ENCODE results near the gene KAT6B. TPM values are rescaled to one million over a fixed set of nuclear protein-coding genes. Genes with fewer than 3 reads are reported as not detected.

KAT6B gene
- polyA plus RNA-seq, 6 donors from 2014 or later: 12.0 to 42.5 (median 29.4) TPM

- Mint-ChIP-seq H3K36me3 (peaks cover 10 to 20% of the 10 kb centered on the region in 2 donors), H3K27ac (peak overlapping the region in 1 of 6 donors; percentile 38), H3K4me1 (peaks cover 20 to 40% (median 35%) of the 10 kb centered on the region in 3 donors), H3K4me3 (no peak overlapping the region), H3K9me3 (no peaks in the 10 kb centered on the region), H3K27me3 (no peaks in the 10 kb centered on the region)
- no peak for ATAC-seq (ENCODE audit: low read depth in 2 of 2)
- no peak for DNase-seq
Observed at GRCh38 chr10:75018251-75018650, 191.9 kb downstream of the KAT6B start.

DNA sequence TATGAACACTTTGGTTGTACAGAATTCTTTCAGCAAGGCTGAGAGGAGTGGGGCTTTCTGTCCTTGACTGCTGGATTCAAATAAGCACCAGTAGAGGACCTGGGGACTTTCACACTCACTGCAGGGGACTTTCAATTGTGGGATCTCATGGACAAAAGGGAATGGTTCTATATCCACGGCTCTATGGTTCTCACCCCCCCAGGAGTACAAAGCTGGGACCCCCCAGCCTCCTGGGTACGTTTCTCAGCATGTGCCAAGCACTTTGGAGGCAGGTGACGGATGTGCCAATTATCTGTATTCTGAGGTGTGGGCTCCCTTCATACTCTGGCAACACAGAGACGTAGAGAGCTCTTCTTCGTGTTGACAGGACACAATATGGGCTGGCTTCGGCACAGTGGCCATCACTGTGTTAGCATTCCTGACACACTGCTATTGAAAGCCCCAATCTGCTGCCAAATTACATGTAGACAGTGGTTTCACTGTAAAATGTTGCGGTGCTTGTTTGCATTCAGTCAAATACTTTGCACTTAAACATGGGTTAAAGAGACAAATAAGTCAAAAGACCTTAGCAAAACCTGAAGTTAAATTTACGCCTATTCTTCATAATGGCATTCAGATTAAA is 192.4 kb downstream of the KAT6B start:
- peaks cover 12 to 22% of the 10 kb centered on the region in 2 donors for H3K36me3 Mint-ChIP-seq

GRCh38 chr10:75019370-75019769 is 193.0 kb downstream of the KAT6B start:
- DNase-seq (peak; percentile 25), ATAC-seq (ENCODE audit: low read depth in 2 of 2) (peak; percentile 34 to 54)
- Mint-ChIP-seq H3K36me3 (peaks cover 12 to 22% of the 10 kb centered on the region in 2 donors), H3K27me3 (no peaks in the 10 kb centered on the region), H3K4me1 (peaks cover 12 to 30% (median 26%) of the 10 kb centered on the region in 3 donors), H3K9me3 (no peaks in the 10 kb centered on the region), H3K4me3 (no peak overlapping the region), H3K27ac (peak overlapping the region in 1 of 6 donors; percentile 47)

More for the DNA sequence above, 192.4 kb downstream of the KAT6B start:
- Mint-ChIP-seq H3K4me3 (no peak overlapping the region), H3K27me3 (no peaks in the 10 kb centered on the region), H3K27ac (peak overlapping the region in 1 of 6 donors; percentile 38), H3K4me1 (peaks cover 15 to 35% (median 30%) of the 10 kb centered on the region in 3 donors), H3K9me3 (no peaks in the 10 kb centered on the region)
- no peak for DNase-seq
- no peak for ATAC-seq (ENCODE audit: low read depth in 2 of 2)

- Mint-ChIP-seq H3K27ac (peak overlapping the region in 1 of 6 donors; percentile 22), H3K27me3 (no peaks in the 10 kb centered on the region), H3K4me1 (peaks cover 12 to 22% (median 18%) of the 10 kb centered on the region in 3 donors), H3K36me3 (peaks cover 18 to 29% of the 10 kb centered on the region in 2 donors), H3K9me3 (no peaks in the 10 kb centered on the region), H3K4me3 (no peak overlapping the region)
- ATAC-seq (ENCODE audit: low read depth in 2 of 2) (no peak), DNase-seq (no peak)
Observed at GRCh38 chr10:75020168-75020567, 193.8 kb downstream of the KAT6B start.

- no peak overlapping the region for H3K4me3 Mint-ChIP-seq
- peak overlapping the region in 3 of 6 donors; percentile 47 to 64 (median 56) for H3K27ac Mint-ChIP-seq
- no peak for ATAC-seq (ENCODE audit: low read depth in 2 of 2)
- H3K4me1 Mint-ChIP-seq: peaks cover 5 to 9% (median 8%) of the 10 kb centered on the region in 3 donors
- no peaks in the 10 kb centered on the region for H3K9me3 Mint-ChIP-seq
- no peaks in the 10 kb centered on the region for H3K27me3 Mint-ChIP-seq
- DNase-seq: no peak
- H3K36me3 Mint-ChIP-seq: peaks cover 21 to 31% of the 10 kb centered on the region in 2 donors
Observed at GRCh38 chr10:75021379-75022249, 195.2 kb downstream of the KAT6B start.

GRCh38 chr10:75023074-75023473 is 196.7 kb downstream of the KAT6B start:
- Mint-ChIP-seq H3K27ac (peak overlapping the region in 1 of 6 donors; percentile 37), H3K36me3 (peaks cover 27 to 32% of the 10 kb centered on the region in 2 donors), H3K4me3 (no peak overlapping the region), H3K4me1 (peaks cover 5 to 9% (median 8%) of the 10 kb centered on the region in 3 donors), H3K27me3 (no peaks in the 10 kb centered on the region), H3K9me3 (no peaks in the 10 kb centered on the region)
- DNase-seq (no peak), ATAC-seq (ENCODE audit: low read depth in 2 of 2) (no peak)

- Mint-ChIP-seq H3K27me3 (no peaks in the 10 kb centered on the region), H3K36me3 (peaks cover 39 to 51% of the 10 kb centered on the region in 2 donors), H3K4me3 (no peak overlapping the region), H3K9me3 (no peaks in the 10 kb centered on the region), H3K27ac (peak overlapping the region in 1 of 6 donors; percentile 69), H3K4me1 (peaks cover 5 to 9% (median 8%) of the 10 kb centered on the region in 3 donors)
- ATAC-seq (ENCODE audit: low read depth in 2 of 2) (no peak), DNase-seq (no peak)
Observed at GRCh38 chr10:75024971-75025523, 198.6 kb downstream of the KAT6B start.

DNA sequence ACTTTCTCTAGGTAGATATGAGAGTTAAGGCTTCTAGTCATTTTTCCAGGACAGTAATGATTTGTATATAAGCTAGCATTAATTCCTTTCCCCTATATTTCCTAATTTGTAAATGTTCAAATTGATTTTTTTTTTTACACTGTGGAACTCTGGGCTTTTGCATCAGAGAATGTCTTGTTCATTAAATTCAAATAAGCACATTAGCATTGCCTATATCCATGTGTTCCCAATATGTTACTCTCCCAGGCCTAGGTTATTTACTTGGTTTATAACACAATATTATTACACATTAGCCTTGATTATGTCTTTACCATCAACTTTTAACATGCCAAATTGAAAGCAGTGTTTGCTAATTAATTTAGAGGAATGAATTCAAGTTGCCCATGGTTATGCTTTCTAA is 201.6 kb downstream of the KAT6B start:
- ATAC-seq (ENCODE audit: low read depth in 2 of 2) (no peak), DNase-seq (no peak)
- H3K27ac Mint-ChIP-seq: no peak overlapping the region
- no peaks in the 10 kb centered on the region for H3K4me1 Mint-ChIP-seq
- no peaks in the 10 kb centered on the region for H3K27me3 Mint-ChIP-seq
- H3K4me3 Mint-ChIP-seq: no peak overlapping the region
- no peaks in the 10 kb centered on the region for H3K9me3 Mint-ChIP-seq
- peaks cover 31 to 39% of the 10 kb centered on the region in 2 donors for H3K36me3 Mint-ChIP-seq

DNA sequence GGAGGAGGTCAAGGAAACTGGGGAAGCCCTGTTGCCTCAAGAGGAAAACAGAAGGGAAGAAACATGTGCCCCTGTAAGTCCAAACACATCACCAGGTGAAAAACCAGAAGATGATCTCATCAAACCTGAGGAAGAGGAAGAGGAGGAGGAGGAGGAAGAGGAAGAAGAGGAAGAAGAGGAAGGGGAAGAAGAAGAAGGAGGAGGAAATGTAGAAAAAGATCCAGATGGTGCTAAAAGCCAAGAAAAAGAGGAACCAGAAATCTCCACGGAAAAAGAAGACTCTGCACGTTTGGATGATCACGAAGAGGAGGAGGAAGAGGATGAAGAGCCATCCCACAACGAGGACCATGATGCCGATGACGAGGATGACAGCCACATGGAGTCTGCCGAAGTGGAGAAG is 202.3 kb downstream of the KAT6B start:
- DNase-seq (no peak), ATAC-seq (ENCODE audit: low read depth in 2 of 2) (no peak)
- peak overlapping the region in 2 of 6 donors; percentile 80 to 88 for H3K27ac Mint-ChIP-seq

DNA sequence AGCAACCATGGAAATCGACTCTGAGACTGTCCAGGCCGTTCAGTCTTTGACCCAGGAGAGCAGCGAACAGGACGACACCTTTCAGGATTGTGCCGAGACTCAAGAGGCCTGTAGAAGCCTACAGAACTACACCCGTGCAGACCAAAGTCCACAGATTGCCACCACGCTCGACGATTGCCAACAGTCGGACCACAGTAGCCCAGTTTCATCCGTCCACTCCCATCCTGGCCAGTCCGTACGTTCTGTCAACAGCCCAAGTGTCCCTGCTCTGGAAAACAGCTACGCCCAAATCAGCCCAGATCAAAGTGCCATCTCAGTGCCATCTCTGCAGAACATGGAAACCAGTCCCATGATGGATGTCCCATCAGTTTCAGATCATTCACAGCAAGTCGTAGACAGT is 203.0 kb downstream of the KAT6B start:
- no peaks in the 10 kb centered on the region for H3K27me3 Mint-ChIP-seq
- no peaks in the 10 kb centered on the region for H3K9me3 Mint-ChIP-seq
- H3K27ac Mint-ChIP-seq: peak overlapping the region in 1 of 6 donors; percentile 50
- H3K36me3 Mint-ChIP-seq: peaks cover 28 to 35% of the 10 kb centered on the region in 2 donors
- no peak overlapping the region for H3K4me3 Mint-ChIP-seq
- no peak for ATAC-seq (ENCODE audit: low read depth in 2 of 2)
- no peaks in the 10 kb centered on the region for H3K4me1 Mint-ChIP-seq
- no peak for DNase-seq

More for the DNA sequence above, 202.3 kb downstream of the KAT6B start:
- peaks cover 28 to 35% of the 10 kb centered on the region in 2 donors for H3K36me3 Mint-ChIP-seq
- H3K9me3 Mint-ChIP-seq: no peaks in the 10 kb centered on the region
- H3K27me3 Mint-ChIP-seq: no peaks in the 10 kb centered on the region
- H3K4me3 Mint-ChIP-seq: no peak overlapping the region
- no peaks in the 10 kb centered on the region for H3K4me1 Mint-ChIP-seq

- Mint-ChIP-seq H3K36me3 (peaks cover 25 to 31% of the 10 kb centered on the region in 2 donors), H3K27me3 (no peaks in the 10 kb centered on the region)
Observed at GRCh38 chr10:75029857-75030256, 203.5 kb downstream of the KAT6B start.

DNA sequence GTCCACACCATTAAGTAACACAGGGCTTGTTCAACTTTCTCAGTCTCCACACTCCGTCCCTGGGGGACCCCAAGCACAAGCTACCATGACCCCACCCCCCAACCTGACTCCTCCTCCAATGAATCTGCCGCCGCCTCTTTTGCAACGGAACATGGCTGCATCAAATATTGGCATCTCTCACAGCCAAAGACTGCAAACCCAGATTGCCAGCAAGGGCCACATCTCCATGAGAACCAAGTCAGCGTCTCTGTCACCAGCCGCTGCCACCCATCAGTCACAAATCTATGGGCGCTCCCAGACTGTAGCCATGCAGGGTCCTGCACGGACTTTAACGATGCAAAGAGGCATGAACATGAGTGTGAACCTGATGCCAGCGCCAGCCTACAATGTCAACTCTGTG is 204.0 kb downstream of the KAT6B start:
- Mint-ChIP-seq H3K36me3 (peaks cover 20 to 27% of the 10 kb centered on the region in 2 donors), H3K4me1 (peaks cover 0 to 4% (median 4%) of the 10 kb centered on the region in 3 donors), H3K27me3 (no peaks in the 10 kb centered on the region), H3K4me3 (no peak overlapping the region), H3K27ac (no peak overlapping the region), H3K9me3 (no peaks in the 10 kb centered on the region)
- DNase-seq (no peak), ATAC-seq (ENCODE audit: low read depth in 2 of 2) (no peak)

More at GRCh38 chr10:75029857-75030256, 203.5 kb downstream of the KAT6B start:
- ATAC-seq (ENCODE audit: low read depth in 2 of 2) (no peak), DNase-seq (no peak)
- Mint-ChIP-seq H3K9me3 (no peaks in the 10 kb centered on the region), H3K4me1 (no peaks in the 10 kb centered on the region), H3K4me3 (no peak overlapping the region), H3K27ac (peak overlapping the region in 1 of 6 donors; percentile 50)

DNA sequence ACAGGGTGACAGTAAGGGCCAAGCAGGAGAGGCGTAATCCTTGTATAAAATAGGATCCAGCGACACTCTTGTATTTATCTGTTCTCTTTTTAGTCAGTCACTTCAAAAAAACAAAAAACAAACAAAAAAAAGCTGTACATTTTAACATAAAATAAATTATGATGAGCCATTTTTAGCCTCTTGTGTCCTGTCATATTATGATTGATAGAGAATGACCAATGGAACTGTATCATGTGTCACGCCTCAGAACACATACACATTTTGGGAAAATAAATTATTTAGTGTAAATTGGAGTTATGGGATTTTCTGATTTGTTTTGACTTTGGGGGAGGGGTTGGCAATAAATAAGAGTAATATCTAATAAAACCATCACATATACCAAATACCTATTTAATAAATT is 205.7 kb downstream of the KAT6B start:
- ATAC-seq (ENCODE audit: low read depth in 2 of 2) (no peak), DNase-seq (no peak)
- Mint-ChIP-seq H3K27me3 (no peaks in the 10 kb centered on the region), H3K4me1 (peaks cover 11 to 17% (median 16%) of the 10 kb centered on the region in 3 donors), H3K4me3 (no peak overlapping the region), H3K36me3 (peaks cover 19 to 27% of the 10 kb centered on the region in 2 donors), H3K27ac (no peak overlapping the region), H3K9me3 (no peaks in the 10 kb centered on the region)
